WI38 (cell line): ENCODE data around the gene CYB561.

ENCODE experiments used
- H3K4me3 ChIP-seq: 2 replicates; pipeline ENCODE4 v1.5.1; 2011; ENCODE audit warnings: low read depth, mild to moderate bottlenecking, control low read depth, low read length
- CTCF ChIP-seq: IDR thresholded peaks from 2 replicates; pipeline ENCODE4 v1.5.1; 2012; ENCODE audit warnings: low read depth, mild to moderate bottlenecking, control low read depth, low read length

CYB561 gene

GRCh38 chr17:63490858-63491400 is 44.8 kb upstream of the CYB561 start:
- H3K4me3 ChIP-seq = no peak overlapping the region
- TF ChIP-seq CTCF = no peak

DNA sequence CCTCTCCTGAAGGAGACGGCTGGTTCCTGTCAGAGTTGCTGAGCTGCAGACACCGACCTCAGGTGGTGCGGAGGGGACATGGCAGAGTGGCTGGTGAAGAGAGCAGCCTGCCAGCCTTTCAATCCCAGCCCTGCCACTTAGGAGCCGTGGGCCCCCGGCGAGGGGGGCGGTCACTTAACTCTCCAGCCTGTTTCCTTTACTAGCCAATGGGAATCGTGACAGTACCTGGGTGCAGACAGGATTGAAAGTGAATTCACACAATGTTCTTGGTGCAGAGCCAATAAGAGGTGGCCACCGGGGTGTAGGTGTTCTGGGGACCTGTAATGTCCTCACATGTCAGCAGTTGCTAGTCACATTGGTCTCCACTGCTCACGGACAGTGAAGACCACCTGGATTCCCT is 44.2 kb upstream of the CYB561 start:
- H3K4me3 ChIP-seq = no peak overlapping the region
- TF ChIP-seq CTCF = no peak

DNA sequence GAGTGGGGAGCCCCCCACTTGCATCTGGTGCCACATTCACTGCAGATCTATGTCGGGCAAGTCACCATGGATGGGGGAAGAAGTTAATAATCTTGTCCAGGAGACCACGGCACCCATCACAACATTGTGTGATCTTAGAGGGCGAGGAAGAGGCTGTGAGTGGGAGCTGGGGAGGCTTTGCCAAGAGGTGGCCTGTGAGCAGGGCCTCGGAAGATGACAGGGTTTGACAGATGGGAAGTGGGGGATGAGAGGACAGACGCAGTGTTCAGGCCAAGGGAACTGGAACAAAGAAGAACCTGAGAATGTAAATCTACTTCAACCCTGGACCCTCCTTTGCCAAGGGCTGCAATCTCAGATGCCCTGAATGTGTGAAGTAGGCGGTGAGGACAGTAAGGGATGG is 43.2 kb upstream of the CYB561 start:
- TF ChIP-seq CTCF = no peak
- H3K4me3 ChIP-seq = no peak overlapping the region

DNA sequence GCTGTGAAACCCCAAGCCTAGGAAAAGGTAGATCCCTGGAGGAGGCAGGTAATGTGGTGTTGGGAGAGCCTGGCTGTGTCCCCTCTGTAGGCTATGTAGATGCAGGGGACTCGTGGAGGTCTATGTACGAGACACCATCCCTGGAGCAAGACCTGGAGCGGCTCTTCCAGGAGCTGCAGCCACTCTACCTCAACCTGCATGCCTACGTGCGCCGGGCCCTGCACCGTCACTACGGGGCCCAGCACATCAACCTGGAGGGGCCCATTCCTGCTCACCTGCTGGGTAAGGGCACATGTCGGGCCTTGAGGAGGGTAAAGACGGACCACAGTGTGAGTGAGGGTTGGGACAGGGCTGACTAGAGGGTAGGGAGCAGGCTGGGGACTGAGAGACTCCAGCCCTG is 42.7 kb upstream of the CYB561 start:
- no peak overlapping the region for H3K4me3 ChIP-seq
- TF ChIP-seq CTCF = no peak

GRCh38 chr17:63487014-63487339 is 40.9 kb upstream of the CYB561 start:
- TF ChIP-seq CTCF = no peak
- H3K4me3 ChIP-seq = no peak overlapping the region

GRCh38 chr17:63486317-63487013 is 40.4 kb upstream of the CYB561 start:
- H3K4me3 ChIP-seq = no peak overlapping the region
- TF ChIP-seq CTCF = no peak

DNA sequence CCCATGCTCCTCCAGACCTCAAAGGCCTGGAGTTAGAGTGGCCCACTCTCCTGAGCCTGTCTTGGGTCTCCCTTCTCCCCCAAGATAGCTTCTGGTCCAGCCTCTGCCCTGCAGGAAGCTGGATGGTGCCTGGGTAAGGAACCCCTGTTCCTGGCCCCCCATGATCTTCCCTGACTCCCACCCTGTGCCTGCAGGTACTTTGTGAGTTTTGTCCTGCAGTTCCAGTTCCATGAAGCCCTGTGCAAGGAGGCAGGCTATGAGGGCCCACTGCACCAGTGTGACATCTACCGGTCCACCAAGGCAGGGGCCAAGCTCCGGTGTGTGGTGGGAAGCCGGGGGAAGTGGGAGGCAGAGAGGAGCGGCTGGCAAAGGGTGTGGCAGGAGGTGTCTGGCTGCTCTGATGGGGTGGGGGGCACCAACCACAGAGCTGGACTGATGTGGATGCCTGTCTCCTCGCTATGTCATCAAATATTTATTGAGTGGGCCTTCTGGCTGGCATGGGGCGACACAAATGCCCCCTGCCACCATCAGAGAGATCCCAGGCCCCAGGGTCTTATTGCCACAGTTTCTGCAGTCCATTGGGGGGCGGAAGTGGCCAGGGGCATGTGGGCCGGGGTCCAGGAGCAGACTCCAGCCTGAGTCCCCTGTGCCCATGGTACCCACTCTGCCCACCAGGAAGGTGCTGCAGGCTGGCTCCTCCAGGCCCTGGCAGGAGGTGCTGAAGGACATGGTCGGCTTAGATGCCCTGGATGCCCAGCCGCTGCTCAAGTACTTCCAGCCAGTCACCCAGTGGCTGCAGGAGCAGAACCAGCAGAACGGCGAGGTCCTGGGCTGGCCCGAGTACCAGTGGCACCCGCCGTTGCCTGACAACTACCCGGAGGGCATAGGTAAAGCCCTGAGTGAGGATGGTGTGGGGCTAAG is 37.8 kb upstream of the CYB561 start:
- TF ChIP-seq CTCF = no peak
- no peak overlapping the region for H3K4me3 ChIP-seq
